Large intestine (tissue), 3 donors: ENCODE measurements around the gene VPS37C. TPM values are rescaled to one million over a fixed set of nuclear protein-coding genes. Genes with fewer than 3 reads are reported as not detected.
"Not testable (repeated sequence)": the region's sequence is repeated elsewhere in the genome, so short reads cannot be mapped to it uniquely, and the experiment has no call there.

Experiments used
- DNase-seq, 2 donors: peaks; one replicate each; pipeline versions ENCODE4 v3.0.0 to v3.0.0-alpha.2; 2013
- H3K27ac ChIP-seq: one replicate; pipeline ENCODE4 v1.5.1; 2013; ENCODE audit warnings: low read length
- H3K27me3 ChIP-seq: 2 replicates; pipeline ENCODE4 v1.6.1; 2013; ENCODE audit warnings: low read length; ENCODE audit not compliant: control insufficient read depth, insufficient read depth
- H3K36me3 ChIP-seq: 2 replicates; pipeline ENCODE4 v1.6.1; 2013; ENCODE audit warnings: low read length; ENCODE audit not compliant: control insufficient read depth, insufficient read depth
- H3K4me1 ChIP-seq: one replicate; pipeline ENCODE4 v1.6.1; 2013; ENCODE audit warnings: low read length; ENCODE audit not compliant: control insufficient read depth, insufficient read depth
- H3K4me3 ChIP-seq: one replicate; pipeline ENCODE4 v1.5.1; 2013; ENCODE audit warnings: low read length
- H3K9me3 ChIP-seq: one replicate; pipeline ENCODE4 v1.6.1; 2013; ENCODE audit warnings: mild to moderate bottlenecking, low read depth, low read length, moderate library complexity; ENCODE audit not compliant: control insufficient read depth
- WGBS: methylation state at CpG from one replicate; pipeline ENCODE4 v1.1.5; 2013; ENCODE audit warnings: low lambda C conversion rate; ENCODE audit not compliant: insufficient coverage; 5-methylcytosine and 5-hydroxymethylcytosine counted together
- polyA plus RNA-seq: library from polyadenylated mRNA; unstranded; fragments of 120-200 nt; gene quantifications from one replicate; pipeline ENCODE4 v1.2.1, GENCODE V29; 2013

VPS37C gene
- polyA plus RNA-seq, 1 donor, result 32.0 TPM

DNA sequence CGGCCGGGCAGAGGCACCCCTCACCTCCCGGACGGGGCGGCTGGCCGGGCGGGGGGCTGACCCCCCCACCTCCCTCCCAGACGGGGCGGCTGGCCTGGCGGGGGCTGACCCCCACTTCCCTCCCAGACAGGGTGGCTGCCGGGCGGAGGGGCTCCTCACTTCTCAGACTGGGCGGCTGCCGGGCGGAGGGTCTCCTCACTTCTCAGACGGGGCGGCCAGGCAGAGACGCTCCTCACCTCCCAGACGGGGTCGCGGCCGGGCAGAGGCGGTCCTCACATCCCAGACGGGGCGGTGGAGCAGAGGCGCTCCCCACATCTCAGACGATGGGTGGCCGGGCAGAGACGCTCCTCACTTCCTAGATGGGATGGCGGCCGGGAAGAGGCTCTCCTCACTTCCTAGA lies 5.1 kb upstream of the VPS37C start:
- H3K9me3 ChIP-seq, H3K4me3 ChIP-seq, H3K36me3 ChIP-seq, DNase-seq, H3K27me3 ChIP-seq, H3K27ac ChIP-seq: not testable (repeated sequence)
- H3K4me1 ChIP-seq, result peaks cover 21% of the 10 kb centered on the region
- WGBS, result no CpG with 5 or more reads among the region's 31 CpGs

GRCh38 chr11:61165785-61166184 lies 4.6 kb upstream of the VPS37C start:
- H3K4me3 ChIP-seq, DNase-seq, H3K36me3 ChIP-seq, H3K27ac ChIP-seq, H3K27me3 ChIP-seq, H3K9me3 ChIP-seq: not testable (repeated sequence)
- WGBS, result no CpG with 5 or more reads among the region's 7 CpGs
- H3K4me1 ChIP-seq, result peaks cover 21% of the 10 kb centered on the region

- Histone ChIP-seq H3K27ac (peak overlapping the region; percentile 54), H3K36me3 (no peaks in the 10 kb centered on the region), H3K9me3 (peaks cover 7% of the 10 kb centered on the region), H3K4me1 (peaks cover 27% of the 10 kb centered on the region), H3K27me3 (no peaks in the 10 kb centered on the region), H3K4me3 (no peak overlapping the region)
- 38% methylated on average over 2 of the region's 13 CpGs for WGBS
- peak; percentile 29 to 59 for DNase-seq
Measured at GRCh38 chr11:61164606-61165424, 3.6 kb upstream of the VPS37C start.

- 82% methylated on average over 1 of the region's 13 CpGs for WGBS
- Histone ChIP-seq H3K9me3 (peaks cover 7% of the 10 kb centered on the region), H3K4me1 (peaks cover 32% of the 10 kb centered on the region), H3K27me3 (no peaks in the 10 kb centered on the region), H3K4me3 (no peak overlapping the region), H3K36me3 (no peaks in the 10 kb centered on the region), H3K27ac (no peak overlapping the region)
- DNase-seq, result no peak
Measured at GRCh38 chr11:61163714-61164605, 2.7 kb upstream of the VPS37C start.

DNA sequence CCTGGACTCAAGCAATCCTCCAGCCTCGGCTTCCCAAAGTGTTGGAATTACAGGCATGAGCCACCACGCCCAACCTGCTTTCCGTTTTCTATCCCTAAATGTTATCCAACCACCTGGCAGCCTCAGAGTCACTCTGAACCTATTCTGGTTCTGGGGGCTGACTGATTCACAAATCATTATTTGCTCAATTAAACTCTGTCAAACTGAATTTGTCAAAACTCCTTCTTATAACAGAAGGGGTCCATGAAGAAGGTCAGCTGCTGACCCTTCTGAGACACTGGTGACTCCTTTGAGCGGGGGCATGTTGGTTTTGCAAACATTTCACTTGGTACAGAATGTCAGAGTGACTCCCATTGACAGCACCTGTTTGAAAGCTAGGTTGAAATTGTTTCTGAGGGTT lies 1.8 kb upstream of the VPS37C start:
- DNase-seq, result no peak
- Histone ChIP-seq H3K9me3 (peaks cover 7% of the 10 kb centered on the region), H3K4me1 (peaks cover 40% of the 10 kb centered on the region), H3K27ac (no peak overlapping the region), H3K27me3 (no peaks in the 10 kb centered on the region), H3K4me3 (no peak overlapping the region), H3K36me3 (no peaks in the 10 kb centered on the region)
- WGBS, result 97% methylated on average over 3 of the region's 4 CpGs

DNA sequence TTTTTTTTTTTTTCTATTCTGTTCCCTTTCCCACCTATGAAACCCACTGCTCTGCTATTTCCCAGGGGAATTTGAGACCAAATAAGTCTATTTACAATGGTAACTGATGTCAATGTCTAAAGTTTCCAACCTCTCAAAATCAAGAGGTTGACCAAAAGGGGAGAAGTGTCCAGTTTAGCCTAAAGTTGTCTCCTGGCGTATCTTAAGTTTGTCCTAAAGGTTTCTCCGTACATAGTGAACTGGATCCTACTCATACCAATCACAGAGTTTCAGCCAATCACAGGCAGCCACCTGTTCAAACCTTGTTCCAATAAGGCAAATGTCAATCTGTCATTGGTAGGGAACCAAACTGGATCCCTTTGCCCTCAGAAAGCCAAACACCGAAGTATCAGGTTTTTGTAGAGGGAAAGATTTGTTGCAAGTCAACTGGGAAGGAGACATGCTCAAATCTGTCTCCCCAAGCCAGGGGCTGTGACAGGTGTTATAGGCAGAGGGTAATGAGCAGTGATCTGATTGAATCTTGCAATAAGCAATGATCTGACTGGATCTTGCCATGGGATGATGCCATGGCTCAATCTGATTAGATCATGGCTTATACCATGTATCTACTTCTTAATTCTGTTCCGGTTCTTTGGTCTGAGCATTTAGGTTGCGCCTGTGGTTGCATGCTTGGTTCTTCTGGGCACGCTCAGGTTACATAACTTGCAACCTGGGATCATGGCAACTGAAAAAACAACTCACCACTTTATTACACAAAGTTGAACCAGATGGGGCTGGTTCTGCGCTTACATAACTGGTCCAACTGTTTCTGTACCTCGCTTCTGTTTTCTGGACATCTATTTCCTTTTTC lies 1.1 kb upstream of the VPS37C start:
- Histone ChIP-seq H3K27ac (peak overlapping the region; percentile 93), H3K27me3 (no peaks in the 10 kb centered on the region), H3K4me3 (peak overlapping the region; percentile 81), H3K9me3 (peaks cover 7% of the 10 kb centered on the region), H3K36me3 (no peaks in the 10 kb centered on the region), H3K4me1 (peaks cover 45% of the 10 kb centered on the region)
- WGBS, result 92% methylated on average over 2 of the region's 8 CpGs
- peak; percentile 61 to 79 for DNase-seq

- Histone ChIP-seq H3K9me3 (peaks cover 4% of the 10 kb centered on the region), H3K27ac (peak overlapping the region; percentile 93), H3K27me3 (no peaks in the 10 kb centered on the region), H3K36me3 (peaks cover 3% of the 10 kb centered on the region), H3K4me1 (peaks cover 45% of the 10 kb centered on the region), H3K4me3 (peak overlapping the region; percentile 81)
- no peak for DNase-seq
- WGBS, result no CpG with 5 or more reads among the region's 25 CpGs
Measured at GRCh38 chr11:61160487-61161189, 588 bp downstream of the VPS37C start.

DNA sequence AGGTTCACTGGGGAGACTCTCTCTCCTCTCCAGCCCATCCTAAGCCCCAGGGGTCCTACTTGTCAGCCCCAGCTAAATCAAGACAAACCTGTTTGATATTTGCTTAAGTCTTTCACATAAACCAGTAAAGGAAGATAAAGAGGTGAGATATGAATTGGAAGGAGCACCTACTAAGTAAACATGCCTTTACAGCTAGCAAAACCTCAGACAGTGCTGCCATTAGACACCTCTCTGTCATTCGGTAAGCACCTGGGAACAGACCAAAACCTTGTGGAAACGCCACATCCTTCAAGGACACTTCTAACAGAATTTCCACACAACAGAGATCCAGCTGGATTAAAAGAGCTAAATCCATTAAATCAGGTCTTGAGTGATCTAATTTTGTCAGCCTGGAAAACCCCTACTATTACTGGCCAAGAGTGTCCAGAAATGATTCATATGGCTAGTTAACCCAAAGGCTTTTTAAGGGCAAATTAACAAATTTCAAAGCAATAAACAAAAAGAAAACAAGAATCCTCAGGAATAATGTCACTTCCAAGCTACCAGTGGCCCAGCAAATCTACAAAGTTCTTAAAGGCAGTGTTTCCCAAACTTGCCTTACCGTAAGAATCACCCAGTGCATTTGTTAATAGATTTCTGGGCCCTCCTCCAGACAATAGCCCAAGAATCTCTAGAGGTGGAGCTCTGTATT lies 2.4 kb downstream of the VPS37C start:
- Histone ChIP-seq H3K27ac (peak overlapping the region; percentile 79), H3K4me3 (peak overlapping the region; percentile 7), H3K4me1 (peaks cover 35% of the 10 kb centered on the region), H3K36me3 (peaks cover 3% of the 10 kb centered on the region), H3K27me3 (no peaks in the 10 kb centered on the region), H3K9me3 (peaks cover 21% of the 10 kb centered on the region)
- peak; percentile 44 to 71 for DNase-seq
- WGBS, result 20% methylated on average over 1 of the region's 3 CpGs

DNA sequence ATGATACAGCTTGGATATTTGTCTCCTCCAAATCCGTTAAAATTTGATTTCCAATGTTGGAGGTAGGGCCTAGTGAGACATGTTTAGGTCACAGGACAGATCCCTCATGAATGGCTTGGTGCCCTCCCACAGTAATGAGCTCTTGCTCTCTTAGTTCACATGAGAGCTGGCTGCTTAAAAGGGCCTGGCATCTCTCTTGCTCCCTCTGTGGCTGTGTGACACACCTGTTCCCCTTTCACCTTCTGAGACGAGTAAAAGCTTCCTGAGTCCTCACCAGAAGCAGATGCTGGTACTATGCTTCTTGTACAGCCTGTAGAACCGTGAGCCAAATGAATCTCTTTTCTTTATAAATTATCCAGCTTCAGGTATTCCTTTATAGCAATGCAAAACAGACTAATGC lies 3.5 kb downstream of the VPS37C start:
- no CpG with 5 or more reads among the region's 3 CpGs for WGBS
- H3K4me1 ChIP-seq, result peaks cover 45% of the 10 kb centered on the region
- H3K4me3 ChIP-seq, result no peak overlapping the region
- H3K36me3 ChIP-seq, result peaks cover 3% of the 10 kb centered on the region
- peak overlapping the region; percentile 79 for H3K27ac ChIP-seq
- no peak for DNase-seq
- no peaks in the 10 kb centered on the region for H3K27me3 ChIP-seq
- peaks cover 21% of the 10 kb centered on the region for H3K9me3 ChIP-seq
